Measurements from ENCODE around the gene MGAT1. TPM values are rescaled to one million over a fixed set of nuclear protein-coding genes. Genes with fewer than 3 reads are reported as not detected.

MGAT1 gene
- total and polyA plus RNA-seq, 2 of the 8 experiments (the other 6 are each of a cell fraction or from before 2014, with no cell fraction given): 66.8 to 77.0 TPM

DNA sequence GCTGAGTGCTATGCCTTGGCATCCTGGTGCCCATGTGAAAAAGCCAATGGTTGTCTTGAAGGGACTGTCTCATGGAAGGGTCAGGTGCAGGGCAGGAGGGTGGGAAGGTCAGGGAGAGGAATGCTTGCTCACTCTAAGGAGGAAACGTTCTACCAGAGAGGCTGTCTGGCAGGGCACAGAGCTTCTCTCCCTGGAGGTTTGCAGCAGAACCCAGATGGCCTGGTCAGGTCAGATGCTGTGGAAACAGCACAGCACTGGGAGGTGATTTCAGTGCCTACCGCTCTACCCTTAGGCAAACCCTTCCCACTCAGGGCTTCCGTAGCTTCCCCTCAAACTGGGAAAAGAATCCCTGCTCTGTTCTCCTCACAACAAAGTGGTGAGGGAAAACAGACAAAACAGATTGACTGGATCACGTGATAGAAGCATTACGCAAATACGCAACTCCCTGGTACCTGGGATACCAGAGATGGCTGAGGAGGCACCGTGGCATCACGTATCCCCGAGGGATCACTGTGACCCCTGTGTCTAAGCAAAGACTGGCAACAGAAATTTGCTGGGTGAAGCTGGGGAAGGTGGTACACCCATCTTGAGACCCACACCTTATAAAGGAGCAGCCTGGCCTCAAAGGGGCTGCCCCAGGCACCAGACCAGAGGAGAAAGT, 3.9 kb upstream of the MGAT1 start (continued):
- no peak for TF ChIP-seq CBX5 (IDR thresholded peaks at IDR 0.05; ENCODE audit: low read depth, low read length)
- no peak for TF ChIP-seq BRCA1 (IDR thresholded peaks at IDR 0.05; ENCODE audit: low read depth, low read length)
- no peak for TF ChIP-seq NANOG (IDR thresholded peaks at IDR 0.05; ENCODE audit: insufficient read depth, low read depth, low read length, poor library complexity, severe bottlenecking)
- TF ChIP-seq BACH1 (IDR thresholded peaks at IDR 0.05; ENCODE audit: low read length): no peak
- TF ChIP-seq TEAD4 (IDR thresholded peaks at IDR 0.05; ENCODE audit: low read depth, low read length): no peak
- no peak for TF ChIP-seq HDAC2 (IDR thresholded peaks at IDR 0.05; ENCODE audit: borderline replicate concordance in 1 of 2, low read depth in 2 of 2, low read length in 2 of 2)
- no peak for TF ChIP-seq JUN (IDR thresholded peaks at IDR 0.05; ENCODE audit: low read depth, low read length)
- no peak for TF ChIP-seq POLR2AphosphoS5 (IDR thresholded peaks at IDR 0.05; ENCODE audit: low read depth, low read length)
